ENCODE data around the gene SMARCA4.
"Not testable (repeated sequence)": the region's sequence is repeated elsewhere in the genome, so short reads cannot be mapped to it uniquely, and the experiment has no call there.

SMARCA4 gene

GRCh38 chr19:11098327-11098726 is 137.5 kb downstream of the SMARCA4 start:
- no peak for DNase-seq (ENCODE audit: low read depth in 2 of 2)

- DNase-seq (ENCODE audit: low read depth in 2 of 2): no peak
These were observed 138.0 kb downstream of the SMARCA4 start for GRCh38 chr19:11098861-11099260.

GRCh38 chr19:11100049-11100448 is 139.2 kb downstream of the SMARCA4 start:
- no peak for DNase-seq (ENCODE audit: low read depth in 2 of 2)

- DNase-seq (ENCODE audit: low read depth in 2 of 2): no peak
These were observed 140.2 kb downstream of the SMARCA4 start for GRCh38 chr19:11101057-11101456.

- DNase-seq (ENCODE audit: low read depth in 2 of 2): no peak
These were observed 142.1 kb downstream of the SMARCA4 start for GRCh38 chr19:11102944-11103343.

- not testable (repeated sequence) for DNase-seq (ENCODE audit: low read depth in 2 of 2)
These were observed 142.8 kb downstream of the SMARCA4 start for GRCh38 chr19:11103667-11104066.

GRCh38 chr19:11105014-11105636 is 144.3 kb downstream of the SMARCA4 start:
- no peak for DNase-seq (ENCODE audit: low read depth in 2 of 2)

- no peak for DNase-seq (ENCODE audit: low read depth in 2 of 2)
These were observed 145.6 kb downstream of the SMARCA4 start for GRCh38 chr19:11106477-11106876.

- DNase-seq (ENCODE audit: low read depth in 2 of 2): no peak
These were observed 147.9 kb downstream of the SMARCA4 start for GRCh38 chr19:11108746-11109145.

GRCh38 chr19:11111117-11111770 is 150.4 kb downstream of the SMARCA4 start:
- no peak for DNase-seq (ENCODE audit: low read depth in 2 of 2)

GRCh38 chr19:11111771-11112144 is 150.9 kb downstream of the SMARCA4 start:
- DNase-seq (ENCODE audit: low read depth in 2 of 2): no peak
